Left colon (tissue), 2 donors: Measurements from ENCODE around the gene AGBL4. TPM values are rescaled to one million over a fixed set of nuclear protein-coding genes. Genes with fewer than 3 reads are reported as not detected.

Experiments used
- ATAC-seq: fragments of 200-7000 bp; cut with Tn5 transposase; one replicate; pipeline ENCODE4 v1.9.1; 2020; ENCODE audit warnings: mild to moderate bottlenecking, moderate library complexity
- DNase-seq, 2 donors: peaks; one replicate each; pipeline ENCODE4 v3.0.0-alpha.2; 2020
- intact Hi-C, 2 donors: fragments of 100-400 bp; cut with DNase I in 1 of 2; cut with micrococcal nuclease in 1 of 2; formaldehyde crosslinking; loops; one replicate each; pipeline versions ENCODE4 v1.11.2 to v1.14.0; 2022; cut with DNase I, micrococcal nuclease
- total RNA-seq, 2 donors: library from RNA; stranded (reverse); fragmentation: NEBNext Ultra II Directional; extraction: Animal tissue kit (Norgen Biotek cat#: 25700); gene quantifications; one replicate each; pipeline ENCODE4 v1.2.1, GENCODE V29; 2021
- donor health status: DM: no; HTN: no; CAD: no.
- donor health status: DM: yes; HTN: yes; CAD: no.

Gene AGBL4
- total RNA-seq, 2 donors from 2014 or later: 0.47 TPM; not detected in 1

DNA sequence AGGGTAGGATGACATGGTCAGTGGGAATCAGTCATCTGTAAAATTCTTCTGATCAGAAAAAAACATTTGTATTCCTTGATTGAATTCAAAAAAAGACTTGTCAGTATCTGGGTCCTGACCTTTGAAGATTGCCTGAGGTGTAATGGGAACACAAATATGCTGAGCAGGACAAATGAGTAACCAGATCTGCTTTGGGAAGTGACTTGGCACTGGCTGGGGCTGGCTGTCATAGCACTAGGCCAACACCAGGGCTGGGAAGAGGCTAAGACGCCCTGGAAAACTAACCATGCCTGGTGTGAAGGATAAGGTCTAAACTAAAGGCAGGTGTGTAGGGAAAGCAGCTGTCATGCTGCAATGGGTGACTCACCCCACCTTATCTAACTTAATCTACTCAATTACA lies 794.2 kb downstream of the AGBL4 start:
- intact Hi-C loops: no loop called here
- DNase-seq (no peak), ATAC-seq (no peak)

- DNase-seq (no peak), ATAC-seq (no peak)
- intact Hi-C loops: no loop called here
These were observed 797.0 kb downstream of the AGBL4 start for GRCh38 chr1:49226758-49227157.

- no peak for DNase-seq
- intact Hi-C loops: no loop called here
- no peak for ATAC-seq
These were observed 798.3 kb downstream of the AGBL4 start for GRCh38 chr1:49225464-49225863.

- intact Hi-C loops: no loop called here
- no peak for ATAC-seq
- no peak for DNase-seq
These were observed 810.5 kb downstream of the AGBL4 start for GRCh38 chr1:49213301-49213700.

DNA sequence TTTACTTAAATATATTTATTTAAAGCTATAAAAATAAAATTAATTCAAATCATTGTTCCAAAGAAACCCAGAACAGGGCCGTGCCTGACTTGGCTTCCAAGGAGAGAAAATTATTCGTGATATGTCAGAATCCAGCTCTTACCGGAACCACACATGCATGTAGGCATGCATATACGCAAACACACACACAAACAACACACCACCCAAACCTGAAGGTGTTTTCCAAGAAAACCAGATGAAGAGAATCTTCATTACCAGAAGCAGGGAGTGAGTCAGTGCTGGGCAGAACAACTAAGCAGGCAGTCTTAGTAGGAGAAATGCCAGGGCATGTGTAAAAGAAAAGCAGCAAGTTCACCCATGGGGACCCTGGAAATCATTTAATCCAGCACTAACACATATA lies 815.0 kb downstream of the AGBL4 start:
- intact Hi-C loops: no loop called here
- ATAC-seq (no peak), DNase-seq (no peak)

- no peak for ATAC-seq
These were observed 819.0 kb downstream of the AGBL4 start for GRCh38 chr1:49204720-49205119.

GRCh38 chr1:49200738-49201137 lies 823.0 kb downstream of the AGBL4 start:
- ATAC-seq (no peak), DNase-seq (no peak)
- intact Hi-C loops: no loop called here

More at GRCh38 chr1:49204720-49205119, 819.0 kb downstream of the AGBL4 start:
- intact Hi-C loops: no loop called here
- no peak for DNase-seq

DNA sequence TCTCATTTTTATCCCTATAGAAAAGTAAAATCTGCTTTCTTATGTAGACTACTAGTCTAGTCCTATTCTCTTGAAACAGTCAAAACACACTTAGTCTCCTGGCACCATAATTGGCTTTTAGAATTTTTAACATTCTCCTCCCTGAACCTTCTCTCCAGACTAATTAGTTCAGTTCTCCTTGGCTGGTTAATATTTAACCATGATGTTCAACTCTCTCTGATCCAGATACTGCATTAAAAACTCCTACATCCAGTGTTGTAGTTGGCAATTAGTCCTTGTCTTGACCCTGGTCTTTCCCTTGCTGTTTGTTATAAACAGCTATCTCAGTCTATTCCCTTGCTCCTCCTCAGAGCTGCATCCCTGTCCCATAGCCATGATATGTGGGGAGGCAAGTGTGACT lies 824.2 kb downstream of the AGBL4 start:
- DNase-seq (no peak), ATAC-seq (no peak)
- intact Hi-C loops: no loop called here

DNA sequence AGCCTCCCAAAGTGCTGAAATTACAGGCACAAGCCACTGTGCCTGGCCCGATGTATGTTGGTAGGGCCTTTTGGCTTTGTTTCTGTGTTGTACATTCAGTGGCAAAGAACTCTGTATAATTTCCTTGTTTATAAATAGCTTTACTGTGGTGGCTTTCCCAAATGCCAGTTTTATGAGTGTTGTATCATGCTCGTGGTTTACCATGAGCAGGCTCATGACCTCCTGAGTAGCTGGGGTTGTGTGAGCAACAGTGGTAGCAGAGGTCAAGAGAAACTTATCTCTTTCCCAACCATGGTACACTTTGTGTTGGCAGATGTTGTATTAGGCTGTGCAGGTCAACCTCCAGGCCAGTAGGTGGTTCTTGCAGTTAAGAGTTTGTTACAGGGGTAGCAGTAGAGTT lies 826.7 kb downstream of the AGBL4 start:
- intact Hi-C loops: no loop called here
- no peak for DNase-seq
- no peak for ATAC-seq

GRCh38 chr1:49190138-49190537 lies 833.6 kb downstream of the AGBL4 start:
- intact Hi-C loops: no loop called here
- DNase-seq (no peak), ATAC-seq (no peak)

- DNase-seq (no peak), ATAC-seq (no peak)
- intact Hi-C loops: no loop called here
These were observed 836.7 kb downstream of the AGBL4 start for GRCh38 chr1:49187056-49187455.

DNA sequence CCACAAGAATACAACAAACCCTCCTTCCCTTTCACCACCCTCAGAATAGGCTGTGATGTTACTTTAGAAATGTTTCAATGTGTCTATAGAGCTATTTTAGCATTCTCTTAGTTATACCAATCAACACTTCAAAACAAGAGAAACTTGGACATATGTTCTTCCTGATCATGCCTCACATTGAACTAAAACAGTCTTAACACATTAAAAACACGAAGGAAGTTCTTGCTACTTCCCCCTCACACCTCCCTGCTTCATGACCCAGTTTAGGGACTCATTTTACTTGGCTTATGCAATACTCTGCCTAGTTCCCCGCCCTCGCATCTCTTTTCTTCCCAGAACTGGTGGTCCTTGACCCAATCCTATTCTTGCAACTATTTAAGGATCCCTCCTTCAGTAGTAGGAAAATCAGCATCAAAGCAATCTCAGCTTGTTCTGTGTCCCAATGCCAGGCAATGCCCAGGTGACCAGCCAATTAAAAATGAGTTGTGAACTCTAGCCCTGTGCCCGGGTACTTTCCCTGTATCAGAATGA lies 838.2 kb downstream of the AGBL4 start:
- DNase-seq: no peak
- no peak for ATAC-seq
- intact Hi-C loops: no loop called here

- ATAC-seq (no peak), DNase-seq (no peak)
- intact Hi-C loops: no loop called here
These were observed 840.3 kb downstream of the AGBL4 start for GRCh38 chr1:49183489-49183888.

- no peak for DNase-seq
- intact Hi-C loops: no loop called here
- no peak for ATAC-seq
These were observed 842.7 kb downstream of the AGBL4 start for GRCh38 chr1:49181033-49181432.

DNA sequence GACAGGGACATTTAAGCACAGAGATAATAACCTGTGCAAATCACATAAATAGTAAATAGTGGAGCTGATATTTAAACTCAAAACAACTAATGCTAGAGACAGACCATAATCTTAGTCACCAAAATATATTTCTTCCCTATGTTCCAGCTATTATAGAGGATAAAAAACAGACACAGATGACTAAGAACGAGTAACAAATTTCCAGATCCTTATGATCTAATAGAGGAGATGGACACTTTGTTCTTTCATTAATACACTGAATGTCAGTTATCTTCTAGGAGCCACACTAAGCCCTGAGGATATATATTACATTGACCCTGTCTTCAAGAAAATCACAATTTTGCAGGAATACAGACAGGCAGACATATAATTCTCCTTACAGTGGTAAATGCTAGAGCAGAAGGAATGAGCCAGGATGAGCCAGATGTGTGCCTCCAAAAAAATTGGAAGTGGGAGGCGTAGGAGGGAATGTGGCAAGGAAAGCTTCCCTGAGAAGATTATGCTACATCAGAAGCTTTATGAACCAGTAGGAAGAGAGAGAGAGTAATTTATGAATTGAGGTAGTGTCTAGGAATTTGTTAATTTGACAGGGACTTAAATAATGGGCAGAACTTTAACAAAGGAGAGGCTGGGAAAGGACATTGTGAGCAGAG lies 851.7 kb downstream of the AGBL4 start:
- intact Hi-C loops: no loop called here
- no peak for ATAC-seq
- DNase-seq: no peak

DNA sequence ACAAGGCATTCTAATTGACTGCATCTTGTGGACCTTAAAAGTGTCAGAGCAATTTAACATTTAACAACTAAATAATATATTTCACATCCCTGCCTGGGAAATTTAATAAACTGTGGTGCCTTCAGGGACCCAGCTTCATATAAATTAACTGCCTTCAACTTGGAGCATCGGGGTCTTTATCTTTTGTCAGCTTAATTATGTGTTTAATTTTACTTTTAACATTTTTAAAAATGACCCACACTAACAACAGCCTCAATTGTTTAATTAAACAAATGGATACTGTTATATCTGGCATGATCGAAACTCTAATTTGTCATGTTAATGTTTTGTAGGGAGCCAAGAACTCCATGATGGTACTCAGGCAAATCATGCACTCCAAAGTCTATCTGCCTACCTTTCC lies 857.7 kb downstream of the AGBL4 start:
- no peak for ATAC-seq
- intact Hi-C loops: no loop called here

DNA sequence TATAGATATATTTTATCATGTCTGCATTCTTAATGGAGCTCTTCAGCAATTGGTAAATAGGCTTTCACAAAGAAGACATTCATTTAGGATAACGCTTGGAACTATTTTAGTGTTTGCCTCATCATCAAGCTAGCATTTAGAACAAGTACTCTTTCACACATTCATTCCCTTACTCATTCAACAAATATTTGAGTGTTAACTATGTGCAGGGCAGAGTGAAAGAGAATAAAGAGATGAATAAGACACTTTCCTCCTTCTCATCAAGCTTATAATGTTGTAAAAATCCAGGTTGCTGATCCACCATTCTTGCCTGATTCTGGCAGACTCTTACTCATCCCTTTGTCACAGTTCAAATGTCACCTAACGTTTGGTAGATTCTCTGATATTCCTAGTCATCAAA lies 860.7 kb downstream of the AGBL4 start:
- ATAC-seq: no peak
- intact Hi-C loops: no loop called here
- no peak for DNase-seq

More for the DNA sequence above, 857.7 kb downstream of the AGBL4 start:
- no peak for DNase-seq

- ATAC-seq: no peak
- intact Hi-C loops: no loop called here
- no peak for DNase-seq
These were observed 863.1 kb downstream of the AGBL4 start for GRCh38 chr1:49160677-49161076.

DNA sequence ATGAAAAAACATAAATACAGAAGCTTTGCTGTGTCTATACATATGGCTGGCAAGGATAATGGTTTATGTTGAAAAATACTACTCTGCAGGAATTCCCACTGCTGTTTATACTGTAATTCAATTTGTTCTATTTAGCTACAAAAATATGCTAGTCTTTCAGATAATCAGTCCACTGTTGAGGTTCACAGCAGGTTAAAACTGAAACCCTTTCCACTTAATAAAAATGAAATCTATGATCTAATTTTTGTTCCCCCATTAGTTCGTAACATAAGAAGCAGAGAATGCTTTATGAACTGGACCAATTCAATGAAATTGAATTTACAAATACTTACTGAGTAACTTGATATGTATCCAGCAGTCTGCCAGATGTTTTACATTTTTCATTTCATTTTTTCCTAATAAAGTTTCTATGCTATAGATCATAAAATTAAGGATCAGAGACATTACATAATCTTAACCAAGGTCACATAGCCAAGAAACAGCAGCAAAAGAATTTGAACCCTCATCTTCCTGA lies 887.0 kb downstream of the AGBL4 start:
- DNase-seq (no peak), ATAC-seq (no peak)
- intact Hi-C loops: no loop called here

DNA sequence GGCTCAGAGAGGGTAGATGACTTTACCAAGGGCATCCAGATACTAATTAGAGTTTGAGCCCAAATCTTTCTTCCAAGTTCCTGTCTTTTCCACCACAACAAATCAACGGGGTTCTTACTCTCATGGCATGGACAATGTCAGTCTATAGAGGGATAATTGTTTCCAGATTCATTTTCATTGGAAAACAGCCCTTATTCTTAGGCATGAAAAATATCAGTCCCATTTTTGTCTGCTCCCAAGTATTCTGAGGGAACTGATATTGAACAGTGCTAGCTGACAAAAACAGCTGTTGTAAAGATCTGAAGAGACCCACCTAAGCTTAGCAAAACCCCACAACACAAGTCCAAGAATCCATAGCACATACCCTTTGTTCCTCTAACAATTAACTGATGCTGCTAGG lies 898.0 kb downstream of the AGBL4 start:
- DNase-seq (no peak), ATAC-seq (no peak)
- intact Hi-C loops: no loop called here

- intact Hi-C loops: no loop called here
- ATAC-seq (no peak), DNase-seq (no peak)
These were observed 911.8 kb downstream of the AGBL4 start for GRCh38 chr1:49111931-49112330.
